IMR-90 (cell line): ENCODE measurements around the gene TRAF1. TPM values are rescaled to one million over a fixed set of nuclear protein-coding genes. Genes with fewer than 3 reads are reported as not detected.

Experiments
- ATAC-seq: fragments of 200-7000 bp; cut with Tn5 transposase; 2 replicates; pipeline ENCODE4 v1.9.1; 2020; ENCODE audit warnings: low read depth, mild to moderate bottlenecking, moderate library complexity
- BruUV-seq: library from RNA; stranded (reverse); fragments of 400-500 nt; replicated peaks from 2 replicates; lab custom pipeline; 2021; lab: Mats Ljungman, UMichigan
- CTCF ChIA-PET: fragments of 300-600 bp; formaldehyde crosslinking; extraction: SDS; loops from one replicate; lab custom pipeline; 2021; ENCODE audit warnings: antibody characterized with exemption; lab: Yijun Ruan, JAX
- POLR2A ChIA-PET: fragments of 300-600 bp; sonication (Branson Sonifier 250); formaldehyde crosslinking; loops from one replicate; lab custom pipeline; 2022; ENCODE audit warnings: antibody characterized with exemption; ENCODE audit not compliant: unreplicated experiment; lab: Charles Lee
- DNase-seq: peaks from one replicate; pipeline ENCODE4 v3.0.0; 2013
- H2AFZ ChIP-seq: replicated peaks from 2 replicates; pipeline ENCODE3; 2013; ENCODE audit warnings: low read length, mild to moderate bottlenecking; ENCODE audit not compliant: poor library complexity
- H2AK5ac ChIP-seq: 2 replicates; pipeline ENCODE4 v1.6.1; 2013; ENCODE audit warnings: low read depth, low read length, inconsistent platforms
- H2AK9ac ChIP-seq: replicated peaks from 2 replicates; pipeline ENCODE3; 2013; ENCODE audit warnings: mild to moderate bottlenecking, low read depth, low read length, moderate library complexity; ENCODE audit not compliant: poor library complexity
- H2BK120ac ChIP-seq: 2 replicates; pipeline ENCODE4 v1.6.1; 2013; ENCODE audit warnings: low read depth, low read length, inconsistent platforms
- H2BK15ac ChIP-seq: 3 replicates; pipeline ENCODE4 v1.6.1; 2013; ENCODE audit warnings: low read depth, low read length, inconsistent platforms
- H2BK20ac ChIP-seq: 2 replicates; pipeline ENCODE4 v1.6.1; 2013; ENCODE audit warnings: low read depth, mild to moderate bottlenecking, inconsistent platforms, low read length, moderate library complexity
- H2BK5ac ChIP-seq: 2 replicates; pipeline ENCODE4 v1.6.1; 2013; ENCODE audit warnings: mild to moderate bottlenecking, low read depth, low read length, inconsistent platforms; ENCODE audit not compliant: poor library complexity, severe bottlenecking
- H3K14ac ChIP-seq: replicated peaks from 2 replicates; pipeline ENCODE4 v1.6.1; 2013; ENCODE audit warnings: low read depth, low read length, inconsistent platforms
- H3K18ac ChIP-seq: 2 replicates; pipeline ENCODE4 v1.6.1; 2013; ENCODE audit warnings: low read depth, low read length, control low read depth
- H3K23ac ChIP-seq: 2 replicates; pipeline ENCODE4 v1.6.1; 2013; ENCODE audit warnings: low read depth, low read length, inconsistent platforms
- H3K27ac ChIP-seq: 2 replicates; pipeline ENCODE4 v1.5.1; 2013; ENCODE audit warnings: mild to moderate bottlenecking, control low read depth, low read length; ENCODE audit not compliant: insufficient read depth
- H3K27me3 ChIP-seq: 2 replicates; pipeline ENCODE4 v1.6.1; 2013; ENCODE audit warnings: low read length; ENCODE audit not compliant: control insufficient read depth, insufficient read depth
- H3K36me3 ChIP-seq: 2 replicates; pipeline ENCODE4 v1.6.1; 2013; ENCODE audit warnings: low read length, mixed read lengths; ENCODE audit not compliant: control insufficient read depth, insufficient read depth
- H3K4ac ChIP-seq: 2 replicates; pipeline ENCODE4 v1.6.1; 2013; ENCODE audit warnings: low read depth, low read length, inconsistent platforms
- H3K4me1 ChIP-seq: 2 replicates; pipeline ENCODE4 v1.6.1; 2013; ENCODE audit warnings: low read length, mixed read lengths; ENCODE audit not compliant: control insufficient read depth, insufficient read depth
- H3K4me2 ChIP-seq: 2 replicates; pipeline ENCODE4 v1.6.1; 2013; ENCODE audit warnings: low read depth, mild to moderate bottlenecking, control low read depth, low read length, moderate library complexity
- H3K4me3 ChIP-seq: 2 replicates; pipeline ENCODE4 v1.5.1; 2013; ENCODE audit warnings: low read depth, mild to moderate bottlenecking, control low read depth, low read length, moderate library complexity; ENCODE audit not compliant: insufficient read depth
- H3K56ac ChIP-seq: 2 replicates; pipeline ENCODE4 v1.6.1; 2013; ENCODE audit warnings: low read length, inconsistent platforms; ENCODE audit not compliant: insufficient read depth; ENCODE audit errors: extremely low read depth
- H3K79me1 ChIP-seq, 2 experiments: 2 replicates each; pipeline ENCODE4 v1.6.1; 2013; ENCODE audit warnings: low read length in 2 of 2, inconsistent platforms in 1 of 2, low read depth in 1 of 2
- H3K9ac ChIP-seq: 2 replicates; pipeline ENCODE4 v1.6.1; 2013; ENCODE audit warnings: low read depth, low read length, control low read depth
- H3K9me1 ChIP-seq: 2 replicates; pipeline ENCODE4 v1.6.1; 2013; ENCODE audit warnings: low read length, inconsistent platforms; ENCODE audit not compliant: insufficient read depth
- H3K9me3 ChIP-seq: 2 replicates; pipeline ENCODE4 v1.6.1; 2013; ENCODE audit warnings: low read length; ENCODE audit not compliant: control insufficient read depth, insufficient read depth
- H4K20me1 ChIP-seq: 2 replicates; pipeline ENCODE4 v1.6.1; 2013; ENCODE audit warnings: low read length, inconsistent platforms; ENCODE audit not compliant: insufficient read depth
- H4K5ac ChIP-seq: 2 replicates; pipeline ENCODE4 v1.6.1; 2013; ENCODE audit warnings: mild to moderate bottlenecking, low read depth, low read length, control low read depth
- H4K8ac ChIP-seq, 2 experiments: 2 replicates each; pipeline ENCODE4 v1.6.1; 2013; ENCODE audit warnings: low read depth in 2 of 2, low read length in 2 of 2, control low read depth in 1 of 2, inconsistent platforms in 1 of 2
- H4K91ac ChIP-seq: 2 replicates; pipeline ENCODE4 v1.6.1; 2013; ENCODE audit warnings: low read depth, low read length, inconsistent platforms; ENCODE audit not compliant: insufficient read depth
- CEBPB ChIP-seq: IDR thresholded peaks from 2 replicates; pipeline ENCODE4 v1.6.1; 2012; ENCODE audit warnings: low read depth, low read length, improper control_type of control experiment
- ELK1 ChIP-seq: fragments of 150-350 bp; IDR thresholded peaks from 2 replicates; pipeline ENCODE4 v1.6.1; 2016; ENCODE audit warnings: low read depth, mild to moderate bottlenecking, low read length, moderate library complexity, borderline replicate concordance
- MAZ ChIP-seq: IDR thresholded peaks from 2 replicates; pipeline ENCODE4 v1.6.1; 2012; ENCODE audit warnings: low read depth, mild to moderate bottlenecking, low read length, improper control_type of control experiment, moderate library complexity, borderline replicate concordance
- RCOR1 ChIP-seq: IDR thresholded peaks from 2 replicates; pipeline ENCODE4 v1.6.1; 2012; ENCODE audit warnings: mild to moderate bottlenecking, low read length, improper control_type of control experiment; ENCODE audit not compliant: insufficient replicate concordance
- WGBS, 2 experiments: methylation state at CpG; one replicate each; pipeline versions ENCODE4 v1.1.5 to v1.1.7; 2013; ENCODE audit warnings: missing lambda C conversion rate in 2 of 2; ENCODE audit not compliant: insufficient read length in 1 of 2; ENCODE audit errors: extremely low coverage in 2 of 2; 5-methylcytosine and 5-hydroxymethylcytosine counted together
- dilution Hi-C: fragments of 300-500 bp; cut with HindIII; formaldehyde crosslinking; loops from one replicate; pipeline ENCODE4 v1.14.3; 2018; ENCODE audit warnings: low sequenced_read_pairs; ENCODE audit not compliant: unreplicated experiment
- in situ Hi-C: fragments of 300-500 bp; cut with MboI; formaldehyde crosslinking; loops from 3 replicates; pipeline ENCODE4 v1.14.3; 2019; ENCODE audit warnings: low sequenced_read_pairs, inconsistent platforms, mixed read lengths
- intact Hi-C: fragments of 100-400 bp; cut with micrococcal nuclease; formaldehyde crosslinking; loops from 2 replicates; pipeline ENCODE4 v1.10.0; 2022
- polyA plus RNA-seq, 3 experiments: library from polyadenylated mRNA; depleted of rRNA; stranded (reverse); fragments of >200 nt; gene quantifications; 2 replicates each; pipeline ENCODE4 v1.2.3, GENCODE V29; 2012; ENCODE audit warnings: low replicate concordance in 1 of 3
- total RNA-seq: library from RNA; depleted of rRNA; stranded (reverse); fragments of >200 nt; gene quantifications from 2 replicates; pipeline ENCODE4 v1.2.3, GENCODE V29; 2012

The TRAF1 gene
- total and polyA plus RNA-seq, 2 of the 4 experiments (the other 2 are of a cell fraction) = 3.9 to 4.1 TPM

DNA sequence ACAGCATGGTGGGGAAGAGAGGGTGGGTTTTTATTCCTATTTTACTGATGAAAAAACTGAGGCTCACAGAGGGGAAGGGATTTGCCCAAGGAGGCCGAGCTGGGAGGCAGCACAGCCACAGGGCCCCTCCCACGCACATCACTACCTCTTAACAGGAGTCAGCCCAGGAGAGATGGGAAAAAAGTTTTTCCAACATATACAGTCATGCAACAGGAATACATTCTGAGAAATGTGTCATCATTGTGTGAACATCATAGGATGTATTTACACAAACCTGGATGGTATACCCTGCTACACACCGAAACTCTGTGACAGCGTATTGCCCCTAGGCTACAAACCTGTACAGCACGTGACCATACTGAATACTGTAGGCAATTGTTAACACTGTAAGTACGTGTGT is 11.6 kb downstream of the TRAF1 start:
- H3K4me1 ChIP-seq = peaks cover 12% of the 10 kb centered on the region
- no peak overlapping the region for H3K56ac ChIP-seq
- H2AK9ac ChIP-seq = no peak overlapping the region
- intact Hi-C loops (no loop called here), dilution Hi-C loops (no loop called here), in situ Hi-C loops (no loop called here)
- 0 out of 2 replicates have a peak, but pooled peaks cover 2% of the 10 kb centered on the region for H3K9me3 ChIP-seq
- BruUV-seq = no TSS peak
- no peak overlapping the region for H3K23ac ChIP-seq
- H4K20me1 ChIP-seq = no peaks in the 10 kb centered on the region
- H2AFZ ChIP-seq = no peak overlapping the region
- POLR2A ChIA-PET = no interaction called here
- CTCF ChIA-PET = no interaction called here
- no peak overlapping the region for H2BK15ac ChIP-seq
- ATAC-seq (no peak), DNase-seq (peak; percentile 82)
- H2BK5ac ChIP-seq = no peak overlapping the region
- no peak overlapping the region for H3K4me3 ChIP-seq
- H3K14ac ChIP-seq = no peak overlapping the region
- no peak overlapping the region for H3K4ac ChIP-seq
- H3K9me1 ChIP-seq = peaks cover 17% of the 10 kb centered on the region
- no peak overlapping the region for H4K8ac ChIP-seq
- H2AK5ac ChIP-seq = no peak overlapping the region
- H3K27ac ChIP-seq = no peak overlapping the region
- no peaks in the 10 kb centered on the region for H3K27me3 ChIP-seq
- H3K79me1 ChIP-seq = peaks cover 0 to 15% of the 10 kb centered on the region in 2 experiments; a peak in 2 of 4 replicates
- no peak overlapping the region for H3K4me2 ChIP-seq
- no peak overlapping the region for H2BK20ac ChIP-seq
- H4K5ac ChIP-seq = no peak overlapping the region
- no peak overlapping the region for H3K9ac ChIP-seq
- H3K18ac ChIP-seq = no peak overlapping the region
- no peak overlapping the region for H2BK120ac ChIP-seq
- no peak overlapping the region for H4K91ac ChIP-seq
- no CpG with 5 or more reads among the region's 6 CpGs for WGBS, 2 experiments
- TF ChIP-seq ELK1 (no peak), MAZ (no peak), RCOR1 (no peak), CEBPB (0 out of 2 replicates have a peak, but pooled peaks have one; percentile 24)
- H3K36me3 ChIP-seq = peaks cover 4% of the 10 kb centered on the region; the same call in 1 of the 2 replicates
